ENCODE measurements around the gene NOTCH1.

The NOTCH1 gene

GRCh38 chr9:136561779-136562178 is 15.9 kb upstream of the NOTCH1 start:
- H3K36me3 ChIP-seq (ENCODE audit: control insufficient read depth in 2 of 2, insufficient read depth in 1 of 2, low read length in 2 of 2): no peaks in the 10 kb centered on the region
- H3K4me3 ChIP-seq (ENCODE audit: low read depth, low read length): no peak overlapping the region
- H3K9me3 ChIP-seq (ENCODE audit: control insufficient read depth, insufficient read depth, low read depth, low read length): no peaks in the 10 kb centered on the region
- POLR2A ChIA-PET: no interaction called here
- H3K27ac ChIP-seq (ENCODE audit: extremely low read depth, low read depth, low read length): no peak overlapping the region
- TF ChIP-seq ZBTB49 (tag by site-specific recombination; IDR thresholded peaks at IDR 0.05; ENCODE audit: low read depth): no peak
- no peak for TF ChIP-seq PRDM2 (tag by site-specific recombination; IDR thresholded peaks at IDR 0.05; ENCODE audit: borderline replicate concordance)
- no peak for TF ChIP-seq BCL6B (tag by site-specific recombination; IDR thresholded peaks at IDR 0.05)
- TF ChIP-seq ZNF514 (tag by site-specific recombination; IDR thresholded peaks at IDR 0.05): no peak
- TF ChIP-seq GFI1B (tag by site-specific recombination; IDR thresholded peaks at IDR 0.05): no peak
- TF ChIP-seq ZNF341 (tag by site-specific recombination; IDR thresholded peaks at IDR 0.05; ENCODE audit: low read depth): no peak
- CTCF ChIA-PET: interaction anchor here (0.6 to 1.1 kb wide), 6 partner anchors 32 to 74 kb away, joined by 3 to 7 read pairs (median 4); no protein-coding TSS in a partner anchor
- H3K4me1 ChIP-seq (ENCODE audit: control insufficient read depth, insufficient read depth, low read length): no peaks in the 10 kb centered on the region

DNA sequence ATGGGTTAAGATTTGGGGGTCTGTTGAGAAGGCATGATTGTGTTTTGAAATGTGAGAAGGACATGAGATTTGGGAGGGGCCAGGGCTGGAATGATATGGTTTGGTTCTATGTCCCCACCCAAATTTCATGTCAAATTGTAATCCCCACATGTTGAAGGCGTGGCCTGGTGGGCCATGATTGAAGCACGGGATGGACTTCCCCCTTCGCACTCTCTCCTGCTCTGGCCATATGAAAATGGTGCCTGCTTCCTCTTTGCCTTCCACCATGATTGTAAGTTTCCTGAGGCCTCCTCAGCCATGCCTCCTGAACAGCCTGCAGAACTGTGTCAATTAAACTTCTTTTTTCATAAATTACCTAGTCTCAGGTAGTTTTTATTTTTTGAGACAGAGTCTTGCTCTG is 14.7 kb upstream of the NOTCH1 start:
- Histone ChIP-seq H3K4me3 (ENCODE audit: low read depth, low read length) (no peak overlapping the region), H3K9me3 (ENCODE audit: control insufficient read depth, insufficient read depth, low read depth, low read length) (no peaks in the 10 kb centered on the region), H3K27ac (ENCODE audit: extremely low read depth, low read depth, low read length) (no peak overlapping the region), H3K36me3 (ENCODE audit: control insufficient read depth in 2 of 2, insufficient read depth in 1 of 2, low read length in 2 of 2) (no peaks in the 10 kb centered on the region), H3K4me1 (ENCODE audit: control insufficient read depth, insufficient read depth, low read length) (no peaks in the 10 kb centered on the region)
- ChIA-PET POLR2A (no interaction called here), CTCF (interaction anchor here (1.1 kb wide), 1 partner anchor 71 kb away, joined by 7 read pairs; no protein-coding TSS in a partner anchor)
- no peak for TF ChIP-seq KLF7 (tag by site-specific recombination; IDR thresholded peaks at IDR 0.05; ENCODE audit: borderline replicate concordance)
- no peak for TF ChIP-seq ZNF311 (tag by site-specific recombination; IDR thresholded peaks at IDR 0.05; ENCODE audit: borderline replicate concordance)
- TF ChIP-seq, protein P1, sequence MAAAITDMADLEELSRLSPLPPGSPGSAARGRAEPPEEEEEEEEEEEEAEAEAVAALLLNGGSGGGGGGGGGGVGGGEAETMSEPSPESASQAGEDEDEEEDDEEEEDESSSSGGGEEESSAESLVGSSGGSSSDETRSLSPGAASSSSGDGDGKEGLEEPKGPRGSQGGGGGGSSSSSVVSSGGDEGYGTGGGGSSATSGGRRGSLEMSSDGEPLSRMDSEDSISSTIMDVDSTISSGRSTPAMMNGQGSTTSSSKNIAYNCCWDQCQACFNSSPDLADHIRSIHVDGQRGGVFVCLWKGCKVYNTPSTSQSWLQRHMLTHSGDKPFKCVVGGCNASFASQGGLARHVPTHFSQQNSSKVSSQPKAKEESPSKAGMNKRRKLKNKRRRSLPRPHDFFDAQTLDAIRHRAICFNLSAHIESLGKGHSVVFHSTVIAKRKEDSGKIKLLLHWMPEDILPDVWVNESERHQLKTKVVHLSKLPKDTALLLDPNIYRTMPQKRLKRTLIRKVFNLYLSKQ (tag by site-specific recombination; IDR thresholded peaks at IDR 0.05; ENCODE audit: borderline replicate concordance): no peak
- TF ChIP-seq ZNF366 (tag by site-specific recombination; conservative IDR thresholded peaks at IDR 0.05): no peak
- TF ChIP-seq FEZF1 (tag by site-specific recombination; IDR thresholded peaks at IDR 0.05): no peak
- no peak for TF ChIP-seq ZBTB48 (tag by site-specific recombination; IDR thresholded peaks at IDR 0.05)
- no peak for TF ChIP-seq ZNF223 (tag by site-specific recombination; IDR thresholded peaks at IDR 0.05)
- TF ChIP-seq ZNF658 (tag by site-specific recombination; IDR thresholded peaks at IDR 0.05): no peak
- no peak for TF ChIP-seq BCL11B (tag by site-specific recombination; IDR thresholded peaks at IDR 0.05; ENCODE audit: low read depth)
- no peak for TF ChIP-seq ZSCAN30 (tag by site-specific recombination; IDR thresholded peaks at IDR 0.05)
- no peak for TF ChIP-seq ZBTB26 (tag by site-specific recombination; optimal IDR thresholded peaks at IDR 0.05)
- no peak for TF ChIP-seq ZNF768 (tag by site-specific recombination; IDR thresholded peaks at IDR 0.05)
